Middle frontal gyrus (tissue), 1 donor: Measurements from ENCODE around the gene CLK4.

Experiments used
- DNase-seq: peaks from one replicate; pipeline ENCODE4 v3.0.0-alpha.2; 2015; ENCODE audit warnings: low spot score; ENCODE audit errors: extremely low spot score

The CLK4 gene

DNA sequence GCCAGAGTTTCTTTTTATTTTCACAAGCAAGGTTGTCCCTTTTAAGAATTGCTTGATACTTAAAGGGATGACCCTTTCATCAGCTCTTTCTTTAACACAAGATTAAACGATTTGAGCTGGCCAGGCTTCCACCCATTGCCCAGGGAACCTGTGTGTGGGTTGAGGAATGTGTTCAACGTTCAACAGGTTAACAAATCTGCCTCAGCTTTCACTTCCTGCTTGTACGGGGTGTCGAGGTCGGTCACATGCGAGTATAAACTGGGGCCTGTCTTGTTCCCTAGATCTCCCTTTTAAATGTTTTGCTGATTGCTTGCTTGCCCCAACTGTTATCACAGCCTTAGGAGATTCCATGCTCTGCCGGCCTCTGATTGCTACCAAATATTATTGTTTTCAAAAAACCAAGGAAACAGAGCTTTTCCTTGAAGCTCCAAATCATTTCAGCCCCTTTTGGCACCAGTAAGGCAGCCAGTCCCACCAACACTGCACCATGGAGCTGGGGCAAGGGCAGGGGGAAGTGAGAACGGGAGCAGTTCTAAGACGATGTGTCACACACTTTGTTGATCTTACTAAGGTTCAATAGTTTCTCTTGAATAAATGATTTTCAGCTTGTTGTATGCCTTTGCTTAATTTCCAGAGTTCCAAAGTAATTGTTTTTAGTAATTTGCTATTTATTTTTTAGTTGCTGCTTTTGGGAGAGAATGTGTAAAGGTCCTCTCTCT is 10.7 kb upstream of the CLK4 start:
- DNase-seq = no peak

DNA sequence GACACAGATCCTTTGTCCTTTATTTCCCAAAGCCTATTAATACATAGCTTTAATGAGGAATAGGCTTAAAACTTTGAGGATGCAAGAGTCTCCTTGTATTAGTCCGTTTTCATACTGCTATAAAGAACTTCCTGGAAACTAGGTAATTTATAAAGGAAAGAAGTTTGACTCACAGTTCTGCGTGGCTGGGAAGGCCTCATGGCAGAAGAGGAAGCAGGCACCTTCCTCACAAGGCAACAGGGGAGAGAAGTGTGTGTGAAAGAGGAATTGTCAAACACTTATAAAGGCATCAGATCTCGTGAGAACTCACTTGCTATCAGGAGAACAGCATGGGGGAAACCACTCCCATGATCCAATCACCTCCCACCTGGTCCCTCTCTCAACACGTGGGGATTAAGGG is 5.4 kb upstream of the CLK4 start:
- DNase-seq = no peak

DNA sequence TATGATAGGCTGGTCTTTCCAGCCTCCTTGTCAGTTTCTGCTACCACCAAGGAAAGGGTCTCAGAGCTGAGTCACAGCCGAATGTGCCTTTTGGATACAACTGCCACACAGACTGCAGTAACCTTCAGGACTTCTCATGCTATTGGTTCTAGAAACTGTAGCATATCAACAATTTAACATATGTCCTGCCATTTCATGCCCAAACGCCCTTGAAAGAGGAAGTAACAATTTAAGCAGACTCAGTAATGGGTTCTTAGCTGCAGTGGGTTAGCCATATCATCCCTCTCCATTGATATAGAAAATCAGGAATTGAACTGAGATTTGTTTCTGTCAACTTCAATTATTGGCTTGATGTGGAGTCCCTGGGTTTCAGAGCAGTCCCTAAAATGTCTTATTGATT is 4.1 kb upstream of the CLK4 start:
- DNase-seq = no peak

DNA sequence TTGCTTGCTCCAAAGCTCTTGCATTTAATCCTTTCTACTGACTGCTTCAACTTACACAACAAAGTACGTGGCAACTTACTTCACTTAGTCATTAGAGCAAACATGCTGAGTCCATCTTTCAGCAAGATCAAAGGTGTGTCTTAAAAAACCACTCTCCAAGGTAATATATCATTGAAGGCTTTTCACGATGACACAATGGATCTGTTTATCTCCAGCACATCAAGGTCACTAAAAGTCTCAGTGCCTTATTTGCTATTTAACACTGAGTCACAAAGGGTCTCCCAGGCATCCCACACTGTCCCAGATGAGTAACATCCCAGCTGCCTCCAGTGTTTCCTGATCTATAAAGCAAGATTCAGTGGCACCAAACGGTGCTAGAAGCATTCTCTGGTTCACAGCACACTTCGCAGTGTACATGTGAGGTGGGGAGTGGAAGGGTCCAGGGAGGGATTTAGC is 3.7 kb upstream of the CLK4 start:
- no peak for DNase-seq

DNA sequence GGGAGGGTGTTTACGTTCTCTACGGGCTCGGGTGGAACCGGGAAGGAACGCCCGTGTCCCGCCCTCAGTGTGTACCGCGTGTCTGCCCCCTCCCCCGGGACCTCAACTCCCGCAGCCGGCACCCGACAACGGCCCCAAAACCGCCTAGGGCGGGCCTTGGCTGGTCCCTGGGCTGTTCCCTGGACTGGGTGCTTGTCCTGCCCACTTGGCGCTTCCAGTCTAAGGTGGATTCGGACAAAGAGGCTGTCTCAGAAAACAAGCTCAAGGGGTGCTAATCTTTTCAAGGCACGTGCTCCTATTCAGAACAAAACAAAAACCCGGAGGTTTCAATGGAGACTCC is 379 bp upstream of the CLK4 start:
- no peak for DNase-seq

DNA sequence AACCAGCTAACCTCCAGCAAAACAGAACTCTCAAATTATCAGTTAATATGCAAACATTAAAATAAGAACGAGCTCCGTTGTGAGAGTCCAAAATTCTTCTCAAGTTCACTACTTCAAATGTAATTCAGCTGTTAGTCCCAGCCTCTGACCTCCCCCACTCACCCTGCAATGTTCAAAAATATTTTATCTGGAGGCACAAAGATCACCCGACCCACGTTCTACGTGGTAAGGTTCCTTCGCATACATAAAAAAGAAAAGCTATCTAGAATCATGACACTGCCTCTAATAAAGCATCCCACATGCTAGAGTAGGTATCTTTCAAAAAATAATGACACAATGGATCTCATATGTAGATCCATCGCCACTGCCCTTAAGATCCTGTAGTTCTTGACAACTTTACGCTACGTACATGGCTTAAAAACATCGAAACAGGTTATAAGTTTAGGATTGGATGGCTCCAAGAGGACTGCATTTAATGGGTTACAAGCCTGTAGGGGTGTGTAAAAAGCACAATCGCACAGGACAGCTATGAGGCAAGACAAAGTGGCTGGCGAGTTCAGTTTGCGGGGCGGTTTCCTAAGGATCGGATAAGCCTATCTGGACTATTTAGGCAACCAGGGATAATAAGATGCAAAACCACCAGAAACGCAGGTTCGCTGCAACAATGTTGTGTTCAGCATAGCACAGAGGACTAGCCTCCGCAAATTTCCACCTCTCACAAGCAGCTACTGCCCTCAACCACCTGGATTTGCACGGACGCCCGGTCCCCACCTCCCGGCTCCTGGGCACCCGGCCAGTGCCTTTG is 969 bp downstream of the CLK4 start:
- no peak for DNase-seq

DNA sequence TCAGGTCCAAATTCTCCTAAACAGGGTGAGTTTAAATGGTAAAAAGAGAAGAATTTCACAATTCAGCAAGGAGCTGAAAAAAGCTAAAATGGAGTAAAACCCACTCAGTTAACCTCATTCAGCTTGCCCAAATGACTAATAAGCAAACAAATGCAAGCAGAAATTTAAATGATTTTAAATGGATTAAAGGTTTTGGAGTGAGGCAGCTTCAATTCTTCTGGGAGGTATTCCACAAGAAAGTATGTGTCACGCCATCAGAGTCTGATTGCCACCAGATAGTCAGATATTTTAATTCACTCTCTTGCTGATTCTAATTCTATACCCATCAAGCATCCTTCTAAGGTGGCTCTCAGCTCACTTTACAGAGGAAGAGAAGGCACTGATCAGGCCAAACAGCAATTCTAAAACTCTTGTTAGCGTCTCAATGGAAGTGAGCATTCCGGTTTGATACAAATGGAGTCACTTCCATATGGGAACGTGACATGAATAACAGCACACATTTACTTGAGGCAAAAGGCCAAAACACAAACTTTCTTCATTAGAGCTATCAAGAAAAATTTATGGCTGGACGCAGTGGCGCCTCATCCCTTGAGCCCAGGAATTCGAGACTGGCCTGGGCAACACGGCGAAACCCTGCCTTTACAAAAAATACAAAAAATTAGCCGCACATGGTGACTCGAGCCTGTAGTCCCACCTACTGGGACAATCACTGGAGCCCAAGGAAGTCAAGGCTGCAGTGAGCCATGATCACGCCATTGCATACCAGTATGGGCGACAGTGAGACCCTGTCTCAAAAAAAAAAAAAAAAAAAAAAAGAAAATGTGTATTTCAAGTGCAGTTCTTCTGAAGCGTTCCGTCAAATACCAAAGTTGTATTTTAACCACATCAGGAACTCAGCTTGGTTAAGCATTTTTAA is 2.0 kb downstream of the CLK4 start:
- DNase-seq = no peak

DNA sequence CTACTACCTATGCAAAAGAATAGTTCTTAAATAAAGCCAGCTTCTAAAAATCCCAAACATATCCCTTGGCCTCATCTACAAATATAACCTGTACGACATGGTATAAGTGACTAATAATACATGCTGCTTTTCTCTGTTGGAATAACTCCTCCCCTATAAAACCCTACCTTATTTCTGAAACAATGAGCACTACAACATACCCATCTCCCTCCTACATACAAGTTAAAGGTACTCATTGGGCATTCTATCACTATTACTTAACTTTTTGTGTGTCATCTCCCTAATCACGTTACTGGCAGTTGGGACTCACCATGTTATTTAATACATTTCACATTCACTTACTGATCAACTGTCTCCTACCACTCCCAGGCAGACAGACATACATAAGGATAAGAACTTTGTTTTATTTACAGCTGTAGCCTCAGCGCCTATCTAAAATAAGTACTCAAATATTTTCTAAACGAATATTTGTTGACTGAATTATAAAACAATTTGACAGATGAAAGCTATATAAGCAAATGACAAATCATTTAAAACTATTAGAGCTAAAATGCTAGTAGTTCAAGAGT is 4.1 kb downstream of the CLK4 start:
- DNase-seq = no peak

DNA sequence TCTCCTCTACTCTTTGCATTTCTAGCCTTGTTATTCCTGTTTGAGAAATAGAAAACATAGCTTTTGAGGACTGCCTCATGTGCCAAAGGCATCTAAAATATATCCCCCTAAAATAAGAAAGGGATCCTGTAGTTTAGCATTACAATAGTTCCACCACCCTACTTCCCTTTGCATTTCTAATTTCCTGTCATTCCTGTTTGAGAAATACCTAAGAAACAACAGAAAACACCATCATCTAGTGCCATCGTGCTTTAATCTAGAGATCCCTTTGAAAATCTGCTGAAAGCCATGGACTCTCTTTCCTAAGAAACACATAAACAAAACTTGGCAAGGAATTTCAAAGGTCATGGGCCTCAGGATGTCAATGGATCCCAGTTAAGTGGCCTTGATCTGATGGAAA is 7.5 kb downstream of the CLK4 start:
- no peak for DNase-seq

DNA sequence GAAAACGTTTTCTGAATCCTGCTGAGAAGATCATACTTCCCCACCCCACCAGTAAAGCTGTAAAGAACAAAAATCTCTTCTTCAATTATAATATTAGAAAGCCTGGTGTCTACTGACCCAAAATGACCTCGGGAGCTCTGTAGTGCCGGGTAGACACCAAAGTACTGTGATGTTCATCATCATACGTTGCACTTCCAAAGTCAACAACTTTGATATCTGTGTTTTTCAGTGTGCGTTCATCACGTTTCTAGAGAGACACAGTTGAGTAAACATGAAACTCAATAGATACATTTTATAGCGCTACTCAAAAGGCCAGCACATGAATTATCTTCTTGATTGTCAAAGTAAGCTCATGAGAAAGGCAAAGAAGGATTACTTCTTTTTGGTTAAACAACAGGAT is 14.6 kb downstream of the CLK4 start:
- no peak for DNase-seq

DNA sequence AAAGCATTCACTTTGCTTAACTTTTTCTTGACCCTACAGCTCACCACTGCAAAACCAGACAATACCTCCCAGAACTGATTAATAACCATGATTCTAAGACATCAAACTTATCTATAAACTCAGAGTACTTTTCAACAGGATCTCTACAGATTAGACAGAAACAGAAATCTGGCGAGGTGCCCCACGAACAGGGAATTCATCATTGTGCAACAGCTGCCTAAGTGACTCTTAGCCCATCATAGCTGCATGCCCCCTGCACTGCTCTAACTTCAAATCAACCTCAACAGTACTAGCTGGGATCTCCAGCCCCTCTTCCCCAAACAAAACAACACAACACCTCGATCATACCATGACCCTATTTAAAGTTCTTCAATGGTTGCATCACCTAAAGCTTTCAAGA is 20.6 kb downstream of the CLK4 start:
- DNase-seq = no peak

DNA sequence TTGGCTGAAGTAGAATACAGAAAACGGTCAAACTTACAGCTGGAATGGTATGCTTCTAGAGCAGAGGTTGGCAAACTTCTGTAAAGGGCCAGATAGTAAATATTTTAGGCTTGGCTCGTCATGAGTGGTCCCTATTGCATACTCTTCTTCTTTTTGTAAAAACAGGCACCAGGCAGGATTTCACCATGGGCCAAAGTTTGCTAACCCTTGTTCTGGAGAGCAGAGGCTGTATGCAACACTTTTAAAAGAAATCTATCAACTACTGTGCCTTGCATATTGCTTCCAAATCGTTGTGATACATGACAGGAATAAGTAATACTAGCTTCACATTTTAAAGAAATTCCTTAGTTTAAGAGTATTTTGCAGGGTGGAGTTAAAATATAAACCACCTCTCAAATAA is 21.1 kb downstream of the CLK4 start:
- no peak for DNase-seq

DNA sequence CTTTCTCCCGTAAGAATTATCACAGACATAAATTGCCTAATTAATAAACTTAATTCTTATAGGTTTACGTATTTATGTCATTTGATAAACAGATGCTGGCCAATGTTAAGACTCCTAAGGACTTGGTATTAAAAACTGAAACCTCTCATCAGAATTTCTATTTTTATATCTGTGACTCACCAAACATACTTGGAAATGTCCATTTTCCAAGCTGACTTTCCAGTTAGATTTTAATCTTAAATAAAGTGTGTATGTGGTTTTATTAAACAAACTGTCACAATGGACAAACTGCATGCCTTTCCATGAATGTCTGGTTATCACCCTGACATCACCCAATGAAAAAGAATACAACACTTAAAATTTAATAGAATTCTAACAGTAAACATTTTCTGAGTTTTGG is 24.1 kb downstream of the CLK4 start:
- DNase-seq = no peak

DNA sequence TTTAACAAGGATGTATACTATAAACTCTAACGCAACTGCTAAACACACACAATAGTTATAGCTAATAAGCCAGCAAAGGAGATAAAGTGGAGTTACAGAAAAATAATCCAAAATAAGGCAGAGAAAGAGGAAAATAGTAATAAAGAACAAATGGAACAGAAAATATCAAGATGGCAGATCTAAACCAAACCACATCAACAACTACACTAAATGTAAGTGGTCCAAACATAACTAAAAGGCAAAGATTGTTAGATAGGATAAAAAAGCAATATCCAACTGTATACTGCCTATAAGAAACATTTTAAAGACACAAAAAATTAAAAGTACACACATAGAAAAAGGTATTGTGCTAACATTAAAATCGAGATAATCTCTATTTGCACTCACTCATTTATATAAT is 31.1 kb downstream of the CLK4 start:
- no peak for DNase-seq

DNA sequence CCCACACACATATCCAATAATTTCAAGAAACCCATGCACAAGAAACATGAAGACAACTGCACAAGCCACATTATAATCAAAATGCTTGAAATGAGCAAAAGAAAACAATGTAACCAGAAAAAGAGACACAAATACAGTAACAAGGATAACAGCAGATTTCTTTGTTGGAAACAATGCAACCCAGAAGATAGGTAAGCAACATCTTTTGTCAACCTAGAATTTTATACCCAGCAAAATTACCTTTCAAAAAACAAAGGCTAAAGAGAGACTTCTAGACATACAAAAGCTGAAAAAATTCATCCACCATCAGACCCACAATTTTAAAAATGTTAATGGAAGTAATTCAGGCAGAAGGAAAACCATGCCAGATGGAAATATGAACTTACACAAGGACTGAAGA is 31.7 kb downstream of the CLK4 start:
- DNase-seq = no peak

DNA sequence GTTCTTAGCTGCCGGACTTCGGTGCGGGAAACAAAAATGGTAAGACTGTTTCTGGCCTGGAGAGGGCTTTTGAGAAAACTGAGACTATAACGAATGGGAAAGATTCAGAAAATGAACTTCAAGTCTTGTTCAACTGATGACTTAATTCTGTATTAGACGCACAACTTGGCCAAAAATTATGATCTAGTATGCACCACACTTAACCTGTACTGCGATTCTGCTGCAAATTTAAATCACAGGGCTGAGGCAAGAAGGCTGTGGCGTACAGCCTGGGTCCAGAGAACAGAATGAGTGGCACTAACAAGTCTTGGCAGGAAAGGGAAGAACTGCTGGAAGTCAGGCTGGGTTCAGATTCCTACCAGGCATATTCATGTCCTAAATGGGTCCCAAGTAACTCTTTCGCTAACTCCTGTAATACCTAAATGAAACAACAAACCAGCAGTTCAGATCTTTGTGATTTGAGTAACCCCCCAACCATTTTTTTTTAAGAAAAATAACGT is 35.9 kb downstream of the CLK4 start:
- no peak for DNase-seq

DNA sequence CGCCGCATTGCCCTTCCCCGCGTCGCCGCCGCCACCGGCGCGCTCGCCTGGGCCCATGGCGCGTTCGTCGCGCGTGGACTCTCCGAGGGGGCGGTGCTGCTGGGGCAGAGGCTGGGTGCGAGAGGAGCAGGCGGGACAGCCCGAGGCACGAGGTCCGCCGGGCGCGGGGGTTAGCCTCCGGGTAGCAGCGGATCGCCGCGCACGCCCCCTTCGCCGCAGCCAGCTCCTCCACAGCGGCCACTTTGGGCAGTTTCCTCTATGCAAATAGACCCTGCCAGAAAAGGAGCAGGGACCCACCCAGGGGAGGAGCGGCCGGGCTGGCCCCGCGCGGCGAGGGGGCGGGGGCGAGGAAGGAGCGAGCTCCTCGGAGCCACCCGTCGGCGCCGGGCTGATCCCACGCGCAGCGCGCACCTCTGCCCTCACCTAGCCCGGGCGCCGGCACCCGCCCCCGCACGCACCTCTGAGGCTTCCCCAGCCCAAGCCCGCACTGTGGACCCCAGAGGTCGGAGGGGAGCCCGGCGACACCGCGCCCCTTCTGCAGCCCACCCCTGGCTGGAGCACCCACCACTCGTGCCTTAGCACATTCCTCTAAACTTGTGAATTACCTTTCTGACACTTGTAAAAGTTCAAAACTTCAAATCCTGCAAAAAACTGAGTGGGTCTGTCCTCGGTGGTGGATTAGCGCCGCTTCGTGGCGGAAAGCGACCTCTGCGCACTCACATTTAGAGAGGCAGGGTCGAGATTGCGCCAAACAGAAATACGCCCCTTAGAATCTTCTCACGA is 36.5 kb downstream of the CLK4 start, which contains the start of gene COL23A1:
COL23A1 (minus strand) TSS at position 253 of the 783 bp plus-strand sequence.
- no peak for DNase-seq

DNA sequence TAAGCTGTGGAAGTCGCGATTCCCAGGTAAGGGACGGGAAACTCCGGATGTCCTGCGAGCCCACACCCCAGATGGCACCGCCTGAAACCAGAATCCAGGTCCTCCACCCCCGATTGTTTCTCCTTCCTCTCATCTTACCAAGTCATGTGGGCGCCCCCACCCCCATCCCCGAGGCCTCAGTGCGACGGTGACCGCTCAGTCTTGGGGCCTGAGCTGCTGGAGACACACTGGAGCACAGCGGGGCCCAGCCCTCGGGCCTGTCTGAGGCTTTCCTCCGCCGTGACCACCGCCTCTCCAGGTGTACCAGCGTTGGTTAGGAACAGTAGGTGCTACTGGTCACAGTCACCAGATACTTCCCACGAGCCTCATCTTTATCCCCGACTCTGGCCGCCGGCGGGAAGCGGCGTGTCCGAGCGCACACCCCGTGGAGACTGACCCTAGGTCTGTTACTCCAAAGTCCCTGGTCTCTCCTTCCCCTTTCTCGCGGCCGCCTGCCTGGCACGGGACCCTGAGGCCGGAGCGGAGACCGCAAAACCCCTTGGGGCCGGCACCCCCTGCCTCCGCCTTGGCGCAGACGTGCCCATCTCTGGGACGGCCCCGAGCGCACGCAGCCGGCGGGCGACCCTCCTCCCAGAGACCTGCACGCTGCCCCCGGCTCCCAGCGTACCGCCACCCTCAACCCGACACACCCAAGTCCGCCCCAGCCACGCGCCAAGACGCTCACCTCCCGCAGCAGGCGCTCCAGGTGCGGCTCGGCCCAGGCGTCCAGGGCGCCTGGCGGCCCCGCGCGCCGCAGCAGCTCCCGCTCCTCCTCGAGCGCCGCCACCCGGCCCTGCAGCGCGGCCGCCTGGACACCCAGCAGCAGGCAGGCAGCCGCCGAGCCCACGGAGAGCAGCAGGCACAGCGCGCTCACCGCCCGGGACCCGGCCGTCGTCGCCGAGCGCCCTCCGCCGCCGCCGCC is 37.4 kb downstream of the CLK4 start:
- DNase-seq = no peak

DNA sequence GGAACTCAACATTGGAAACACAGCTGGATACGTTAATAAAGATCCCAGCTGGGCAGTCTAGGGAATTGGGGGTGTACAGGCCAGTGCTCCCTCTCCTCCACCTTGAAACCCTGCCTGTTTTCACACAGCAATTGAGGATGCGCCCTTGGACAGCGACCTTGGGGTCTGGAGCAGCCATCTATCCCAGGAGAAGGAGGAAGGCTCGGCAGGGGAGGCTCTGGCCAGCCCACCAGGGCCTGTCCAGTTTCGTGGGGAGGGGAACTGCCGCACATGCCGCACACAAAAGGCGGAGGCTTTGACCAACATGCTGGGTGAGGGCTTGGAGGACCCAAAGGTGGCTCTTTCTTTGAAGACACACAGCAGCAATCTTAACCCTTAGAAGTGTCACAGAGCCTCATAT is 38.1 kb downstream of the CLK4 start:
- DNase-seq = no peak
